GM18507 (cell line): ENCODE measurements around the gene CROCC.

Source experiments
- DNase-seq: peaks from one replicate; pipeline ENCODE4 v3.0.0; 2011; ENCODE audit warnings: low read depth; ENCODE audit not compliant: insufficient read length; ENCODE audit errors: extremely low spot score
- FAIRE-seq: peaks from 2 replicates; lab custom pipeline; 2011; peaks lifted over from hg19 to GRCh38; lab: Jason Lieb, UNC

CROCC gene

GRCh38 chr1:17020502-17020901 lies 98.8 kb downstream of the CROCC start:
- no peak for DNase-seq
- FAIRE-seq = no peak

DNA sequence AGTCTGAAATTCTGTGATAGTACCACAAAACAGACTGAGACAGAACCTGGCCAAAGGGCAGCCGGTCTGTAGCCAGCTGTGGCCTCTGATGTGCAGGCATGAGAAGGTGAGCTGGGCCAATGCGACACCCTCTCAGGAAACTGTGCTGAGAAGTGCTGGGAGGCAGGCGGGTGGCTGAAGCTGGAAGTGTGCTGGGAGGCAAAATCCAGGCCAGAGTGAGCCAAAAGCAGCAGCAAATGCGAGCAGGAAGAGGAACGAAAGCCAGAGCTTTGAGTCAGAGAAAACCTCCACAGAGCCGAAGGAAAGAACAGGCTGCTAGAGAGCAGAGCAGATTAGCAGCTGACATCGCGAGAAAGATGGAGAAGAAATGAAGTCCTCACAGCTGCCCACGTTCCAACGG lies 100.2 kb downstream of the CROCC start:
- no peak for DNase-seq
- FAIRE-seq = no peak
